HCT116 (cell line): ENCODE data around the gene CAB39L. TPM values are rescaled to one million over a fixed set of nuclear protein-coding genes. Genes with fewer than 3 reads are reported as not detected.

Experiments
- ATAC-seq: fragments of 200-7000 bp; cut with Tn5 transposase; 2 replicates; pipeline ENCODE4 v1.9.1; 2020; ENCODE audit warnings: mild to moderate bottlenecking, moderate library complexity
- BruUV-seq: library from RNA; stranded (reverse); fragments of 400-500 nt; replicated peaks from 2 replicates; lab custom pipeline; 2021; lab: Mats Ljungman, UMichigan
- CTCF ChIA-PET: fragments of 300-600 bp; sonication (Branson Sonifier 250); formaldehyde crosslinking; loops from one replicate; lab custom pipeline; 2021; ENCODE audit warnings: antibody characterized with exemption; lab: Charles Lee
- POLR2A ChIA-PET: fragments of 300-600, 350-600 bp; sonication (Branson Sonifier 250); formaldehyde crosslinking; loops from one replicate; lab custom pipeline; 2021; ENCODE audit warnings: antibody characterized with exemption; lab: Charles Lee
- RAD21 ChIA-PET, 2 experiments: fragments of 300-600 bp; sonication (Branson Sonifier 250); formaldehyde crosslinking; loops; one replicate each; lab custom pipeline; 2023; ENCODE audit warnings: low total read pairs in 2 of 2; ENCODE audit not compliant: uncharacterized antibody in 2 of 2, unreplicated experiment in 2 of 2, low non-redundant PET in 1 of 2; lab: Charles Lee
- DNase-seq: peaks from one replicate; pipeline ENCODE4 v3.0.0-alpha.2; 2010; ENCODE audit warnings: low read depth, low spot score
- H2AFZ ChIP-seq: fragments of 200-600 bp; shearing (Covaris generic), sonication (generic); 2 replicates; pipeline ENCODE4 v1.6.1; 2017; ENCODE audit warnings: low read depth, mixed run types, mixed read lengths, antibody characterized with exemption, low read length; ENCODE audit not compliant: poor library complexity, severe bottlenecking
- H3K27ac ChIP-seq: 2 replicates; pipeline ENCODE4 v1.5.1; 2012; ENCODE audit warnings: low read depth, low read length
- H3K27me3 ChIP-seq: fragments of 200-600 bp; sonication (generic); 2 replicates; pipeline ENCODE4 v1.6.1; 2016; ENCODE audit warnings: mixed run types, low read length, mixed read lengths; ENCODE audit not compliant: insufficient read depth
- H3K36me3 ChIP-seq, 2 experiments: fragments of 200-500 bp in 1 of 2; fragments of 200-600 bp in 1 of 2; sonication (Bioruptor generic) in 1 of 2; sonication (generic) in 1 of 2; 2 replicates each; pipeline versions ENCODE4 v1.5.1 to v1.6.1; 2014 to 2016; ENCODE audit warnings: low read length in 2 of 2, inconsistent platforms in 1 of 2, mixed read lengths in 1 of 2, mixed run types in 1 of 2; ENCODE audit not compliant: insufficient read depth in 2 of 2, control insufficient read depth in 1 of 2
- H3K4me1 ChIP-seq, 2 experiments: fragments of 200-600 bp in 1 of 2; sonication (generic) in 1 of 2; 2 replicates each; pipeline versions ENCODE4 v1.5.1 to v1.6.1; 2012 to 2017; ENCODE audit warnings: low read length in 2 of 2, inconsistent platforms in 1 of 2, mild to moderate bottlenecking in 1 of 2, mixed read lengths in 1 of 2, mixed run types in 1 of 2, moderate library complexity in 1 of 2; ENCODE audit not compliant: insufficient read depth in 2 of 2, control insufficient read depth in 1 of 2
- H3K4me2 ChIP-seq: fragments of 200-600 bp; sonication (generic); 2 replicates; pipeline ENCODE4 v1.6.1; 2017; ENCODE audit warnings: mixed run types, low read length, mixed read lengths
- H3K4me3 ChIP-seq, 2 experiments: fragments of 200-600 bp in 1 of 2; sonication (generic) in 1 of 2; replicated peaks in 1 of 2; 2 replicates each; pipeline ENCODE4 v1.5.1; 2011 to 2016; ENCODE audit warnings: low read length in 2 of 2, control low read depth in 1 of 2, low read depth in 1 of 2, mild to moderate bottlenecking in 1 of 2, mixed read lengths in 1 of 2, mixed run types in 1 of 2
- H3K79me2 ChIP-seq: fragments of 200-600 bp; sonication (generic); 2 replicates; pipeline ENCODE4 v1.6.1; 2017; ENCODE audit warnings: mild to moderate bottlenecking, mixed run types, low read length, moderate library complexity, mixed read lengths; ENCODE audit not compliant: insufficient read depth
- H3K9ac ChIP-seq: fragments of 200-600 bp; sonication (generic); 2 replicates; pipeline ENCODE4 v1.6.1; 2016; ENCODE audit warnings: low read length, mixed read lengths
- H3K9me2 ChIP-seq: fragments of 200-600 bp; sonication (generic), shearing (Covaris generic); 2 replicates; pipeline ENCODE4 v1.6.1; 2017; ENCODE audit warnings: mixed run types, mild to moderate bottlenecking, moderate library complexity; ENCODE audit not compliant: insufficient read depth
- H3K9me3 ChIP-seq, 2 experiments: fragments of 200-500 bp in 1 of 2; fragments of 200-600 bp in 1 of 2; sonication (Bioruptor generic) in 1 of 2; sonication (generic) in 1 of 2; 2 replicates each; pipeline ENCODE4 v1.6.1; 2014 to 2017; ENCODE audit warnings: low read length in 2 of 2, mixed read lengths in 2 of 2, inconsistent platforms in 1 of 2, low read depth in 1 of 2, mild to moderate bottlenecking in 1 of 2, mixed run types in 1 of 2, moderate library complexity in 1 of 2; ENCODE audit not compliant: control insufficient read depth in 1 of 2, insufficient read depth in 1 of 2
- H4K20me1 ChIP-seq: fragments of 200-600 bp; sonication (generic), shearing (Covaris generic); 2 replicates; pipeline ENCODE4 v1.6.1; 2017; ENCODE audit warnings: mixed run types, mild to moderate bottlenecking, moderate library complexity; ENCODE audit not compliant: insufficient read depth
- ELF1 ChIP-seq: IDR thresholded peaks from 2 replicates; pipeline ENCODE4 v1.6.1; 2012; ENCODE audit warnings: low read depth, borderline replicate concordance
- EZH2 ChIP-seq: fragments of 200-600 bp; sonication (generic); IDR thresholded peaks from 2 replicates; pipeline ENCODE4 v1.6.1; 2017; ENCODE audit warnings: antibody characterized with exemption, mixed run types
- EZH2phosphoT487 ChIP-seq: fragments of 200-600 bp; IDR thresholded peaks from 2 replicates; pipeline ENCODE4 v1.6.1; 2018; ENCODE audit warnings: antibody characterized with exemption, borderline replicate concordance
- FOSL1 ChIP-seq: IDR thresholded peaks from 2 replicates; pipeline ENCODE4 v1.6.1; 2012; ENCODE audit warnings: low read depth
- MAX ChIP-seq: IDR thresholded peaks from 2 replicates; pipeline ENCODE4 v1.6.1; 2012
- SIN3A ChIP-seq: IDR thresholded peaks from 2 replicates; pipeline ENCODE4 v1.6.1; 2012; ENCODE audit warnings: low read depth
- SRF ChIP-seq: IDR thresholded peaks from 2 replicates; pipeline ENCODE4 v1.6.1; 2012; ENCODE audit warnings: low read depth
- YY1 ChIP-seq: IDR thresholded peaks from 2 replicates; pipeline ENCODE4 v1.6.1; 2011; ENCODE audit warnings: low read length, low read depth, moderate library complexity, mild to moderate bottlenecking; ENCODE audit not compliant: insufficient replicate concordance; ENCODE audit errors: extremely low read depth
- ZBTB33 ChIP-seq: IDR thresholded peaks from 2 replicates; pipeline ENCODE4 v1.6.1; 2011; ENCODE audit warnings: mild to moderate bottlenecking, low read length, moderate library complexity; ENCODE audit not compliant: insufficient replicate concordance; ENCODE audit errors: extremely low read depth
- ZFX ChIP-seq: fragments of 450-650 bp; IDR thresholded peaks from 2 replicates; pipeline ENCODE4 v1.6.1; 2017
- ZNF274 ChIP-seq: fragments of 200-500 bp; sonication (Bioruptor generic); IDR thresholded peaks from 2 replicates; pipeline ENCODE4 v1.6.1; 2014; ENCODE audit warnings: mild to moderate bottlenecking, low read depth, low read length, inconsistent platforms
- intact Hi-C: fragments of 100-400 bp; cut with micrococcal nuclease; formaldehyde crosslinking; loops from 2 replicates; pipeline ENCODE4 v1.10.0; 2022
- total RNA-seq: library from RNA; stranded (reverse); gene quantifications from one replicate; pipeline ENCODE4 v1.2.1, GENCODE V29; 2021; ENCODE audit not compliant: unreplicated experiment

Gene CAB39L
- total RNA-seq, 1 experiment from 2014 or later, result 6.1 TPM

GRCh38 chr13:49296659-49297058, 147.2 kb downstream of the CAB39L start:
- H3K4me2 ChIP-seq, result no peak overlapping the region
- H3K9ac ChIP-seq, result no peak overlapping the region
- H3K4me3 ChIP-seq, result no peak overlapping the region
- ChIA-PET CTCF (interaction anchor here (1.7 kb wide), 1 partner anchor 310 kb away, joined by 4 read pairs; no protein-coding TSS in a partner anchor), POLR2A (no interaction called here), RAD21 (no interaction called here)
- H4K20me1 ChIP-seq, result no peaks in the 10 kb centered on the region
- ATAC-seq, result no peak
- H3K79me2 ChIP-seq, result no peaks in the 10 kb centered on the region
- DNase-seq, result no peak
- BruUV-seq, result no TSS peak
- H3K27ac ChIP-seq, result no peak overlapping the region
- no peak overlapping the region for H2AFZ ChIP-seq
- no peaks in the 10 kb centered on the region for H3K9me2 ChIP-seq
- H3K9me3 ChIP-seq, result no peaks in the 10 kb centered on the region
- intact Hi-C loops, result no loop called here
- H3K36me3 ChIP-seq, result no peaks in the 10 kb centered on the region
- no peak for TF ChIP-seq YY1
- no peak for TF ChIP-seq FOSL1
- TF ChIP-seq SRF, result no peak
- TF ChIP-seq ZBTB33, result no peak
- TF ChIP-seq MAX, result no peak
- no peak for TF ChIP-seq EZH2
- no peak for TF ChIP-seq ELF1
- no peak for TF ChIP-seq SIN3A
- no peak for TF ChIP-seq ZNF274
- no peak for TF ChIP-seq ZFX
- TF ChIP-seq EZH2phosphoT487, result no peak
- no peaks in the 10 kb centered on the region for H3K27me3 ChIP-seq
- H3K4me1 ChIP-seq, result peaks cover 0 to 6% of the 10 kb centered on the region in 2 experiments; a peak in 2 of 4 replicates
